ENCODE results near the gene CEP131.

CEP131 gene

DNA sequence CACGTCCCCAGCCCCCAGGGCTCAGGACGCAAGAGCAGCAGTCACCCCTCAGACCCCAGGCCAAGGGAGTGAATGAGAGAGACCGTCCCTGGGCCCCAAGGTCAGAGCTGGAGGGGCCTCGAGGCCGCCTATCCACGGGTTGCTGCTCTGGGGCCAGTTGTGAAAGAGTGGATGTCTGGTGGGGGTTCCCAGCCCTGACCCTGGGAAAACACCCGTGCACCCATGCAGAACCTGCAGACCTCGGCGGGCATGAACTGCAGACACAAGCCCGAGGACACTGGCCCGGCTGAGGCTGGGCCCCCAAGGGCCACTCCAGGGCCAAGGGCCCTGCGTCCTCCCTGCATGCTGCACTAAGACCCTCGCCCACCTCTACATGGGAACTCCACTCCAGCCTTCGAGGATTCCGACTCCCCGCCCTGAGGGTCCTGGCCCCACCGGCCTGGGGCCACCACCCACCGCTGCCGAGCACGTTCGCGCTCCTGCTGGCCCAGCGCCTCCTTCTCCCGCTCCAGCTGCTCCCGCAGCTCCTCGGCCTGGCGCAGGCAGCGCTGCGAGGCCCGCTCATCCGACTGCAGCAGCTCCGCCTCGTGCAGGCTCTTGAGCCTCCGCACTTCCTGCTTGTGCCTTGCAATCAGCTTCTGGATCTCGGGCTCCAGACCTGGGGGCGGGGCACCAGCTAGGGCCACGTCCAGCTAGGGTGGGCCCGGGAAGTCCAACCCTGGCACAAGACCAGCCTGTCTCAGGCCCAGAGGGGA is 29.1 kb downstream of the CEP131 start:
- no peaks in the 10 kb centered on the region for H3K4me1 ChIP-seq (ENCODE audit: control insufficient read depth, low read depth, low read length)
- H3K36me3 ChIP-seq (ENCODE audit: control insufficient read depth, low read depth, low read length), result peaks cover 12% of the 10 kb centered on the region
- H3K9ac ChIP-seq (ENCODE audit: low read length), result no peak overlapping the region
- H3K9me3 ChIP-seq (ENCODE audit: control insufficient read depth, low read depth, low read length), result no peaks in the 10 kb centered on the region
- no peak overlapping the region for H3K4me3 ChIP-seq (ENCODE audit: low read length)
- no peak overlapping the region for H3K27ac ChIP-seq (ENCODE audit: low read length)
- no peaks in the 10 kb centered on the region for H3K27me3 ChIP-seq (ENCODE audit: control insufficient read depth, insufficient read depth, low read length)

DNA sequence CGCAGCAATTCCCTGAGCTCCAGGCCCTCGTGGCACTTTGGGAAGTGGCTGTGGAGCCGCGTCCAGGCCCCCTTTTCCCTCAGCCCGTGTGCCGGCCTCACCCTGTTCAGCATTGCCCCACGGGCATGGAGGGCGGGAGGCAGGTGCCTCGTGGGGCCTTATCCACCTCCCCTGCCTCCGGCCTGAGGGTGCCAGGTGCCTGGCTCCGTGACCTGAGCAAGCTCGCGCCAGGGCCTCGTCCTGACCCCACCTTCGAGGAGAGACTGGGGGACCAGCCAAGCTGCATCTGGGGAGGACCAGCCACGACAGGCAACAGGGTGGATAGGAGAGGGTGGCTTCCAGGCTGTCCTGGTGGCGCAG is 29.7 kb downstream of the CEP131 start:
- no peaks in the 10 kb centered on the region for H3K4me1 ChIP-seq (ENCODE audit: control insufficient read depth, low read depth, low read length)

DNA sequence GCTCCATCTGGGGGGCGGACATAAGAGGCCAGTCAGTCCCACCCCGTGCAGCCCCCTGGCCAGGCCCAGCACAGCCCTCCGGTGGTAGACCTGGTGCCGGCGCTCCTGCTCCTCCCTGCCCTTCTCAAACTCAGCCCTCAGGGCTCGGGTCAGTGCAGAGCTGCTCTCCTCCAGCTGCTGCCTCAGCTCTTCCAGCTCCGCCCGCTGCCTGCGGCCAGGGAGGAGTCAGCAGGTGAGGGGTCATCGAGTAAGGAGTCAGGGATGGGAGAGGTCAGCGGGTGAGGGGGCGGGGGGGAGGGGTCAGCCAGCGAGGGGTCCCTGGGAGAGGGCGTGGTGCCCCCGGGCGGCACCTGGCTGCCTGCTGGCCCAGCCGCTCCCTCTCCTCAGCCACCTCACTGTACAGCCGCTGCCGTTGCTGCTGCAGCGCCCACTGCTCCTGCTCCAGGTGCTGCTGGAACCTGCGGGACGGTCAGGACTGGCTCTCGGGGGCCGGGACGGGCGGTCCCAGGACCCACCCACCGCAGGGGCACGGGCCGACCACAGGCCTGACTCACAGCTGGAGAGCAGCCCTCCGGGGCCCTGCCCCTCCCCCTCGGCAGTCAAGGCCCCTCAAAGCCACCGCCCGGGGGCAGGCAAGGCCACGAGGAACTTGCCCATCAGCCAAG is 30.2 kb downstream of the CEP131 start:
- H3K27ac ChIP-seq (ENCODE audit: low read length), result no peak overlapping the region

More for the DNA sequence above, 29.7 kb downstream of the CEP131 start:
- Histone ChIP-seq H3K9ac (ENCODE audit: low read length) (no peak overlapping the region), H3K27me3 (ENCODE audit: control insufficient read depth, insufficient read depth, low read length) (no peaks in the 10 kb centered on the region), H3K36me3 (ENCODE audit: control insufficient read depth, low read depth, low read length) (peaks cover 9% of the 10 kb centered on the region), H3K27ac (ENCODE audit: low read length) (no peak overlapping the region), H3K9me3 (ENCODE audit: control insufficient read depth, low read depth, low read length) (no peaks in the 10 kb centered on the region), H3K4me3 (ENCODE audit: low read length) (no peak overlapping the region)

DNA sequence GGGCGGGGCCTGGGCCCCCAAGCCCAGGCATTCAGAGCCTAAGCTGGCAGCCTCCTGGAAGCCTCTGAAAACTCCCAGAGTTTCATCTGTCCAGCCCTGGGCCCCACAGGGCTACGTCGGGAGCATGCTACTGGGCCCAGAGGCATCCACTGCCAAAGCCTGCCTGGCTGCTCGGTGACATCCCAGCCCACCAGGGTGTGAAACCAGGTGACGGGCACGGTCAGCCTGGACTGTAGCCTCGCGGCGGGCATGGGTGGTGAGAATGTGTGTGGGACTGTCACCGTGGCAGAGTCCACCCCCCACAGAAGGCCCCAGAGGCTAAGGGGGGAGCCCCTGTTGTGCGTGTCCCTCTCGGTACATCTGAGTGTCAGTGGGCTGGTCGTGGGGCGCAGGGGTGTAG is 31.1 kb downstream of the CEP131 start:
- Histone ChIP-seq H3K9me3 (ENCODE audit: control insufficient read depth, low read depth, low read length) (no peaks in the 10 kb centered on the region), H3K4me3 (ENCODE audit: low read length) (no peak overlapping the region)

More for the DNA sequence above, 30.2 kb downstream of the CEP131 start:
- peaks cover 6% of the 10 kb centered on the region for H3K36me3 ChIP-seq (ENCODE audit: control insufficient read depth, low read depth, low read length)
- no peaks in the 10 kb centered on the region for H3K27me3 ChIP-seq (ENCODE audit: control insufficient read depth, insufficient read depth, low read length)
- no peak overlapping the region for H3K4me3 ChIP-seq (ENCODE audit: low read length)
- no peaks in the 10 kb centered on the region for H3K9me3 ChIP-seq (ENCODE audit: control insufficient read depth, low read depth, low read length)
- no peak overlapping the region for H3K9ac ChIP-seq (ENCODE audit: low read length)
- no peaks in the 10 kb centered on the region for H3K4me1 ChIP-seq (ENCODE audit: control insufficient read depth, low read depth, low read length)

DNA sequence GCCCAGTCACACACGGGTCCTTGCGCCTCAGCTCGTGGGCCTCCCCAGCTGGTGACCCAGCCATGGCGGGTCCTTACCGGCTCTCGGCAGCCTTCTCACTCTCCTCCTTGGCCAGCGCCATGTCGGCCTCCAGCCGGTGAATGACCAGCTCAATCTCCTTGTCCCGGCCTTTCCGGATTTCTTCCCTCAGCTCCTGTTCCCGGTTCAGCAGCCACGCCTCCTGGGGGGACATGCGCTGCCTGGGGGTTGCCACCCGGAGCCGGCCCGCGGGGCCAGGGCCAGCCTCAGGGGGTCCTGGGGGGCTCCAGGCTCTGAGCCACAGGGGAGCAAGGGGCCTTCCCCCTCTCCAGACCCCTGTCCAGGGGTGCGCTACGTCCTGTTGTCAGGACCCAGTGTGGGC is 31.6 kb downstream of the CEP131 start:
- no peak overlapping the region for H3K4me3 ChIP-seq (ENCODE audit: low read length)
- no peaks in the 10 kb centered on the region for H3K9me3 ChIP-seq (ENCODE audit: control insufficient read depth, low read depth, low read length)
- H3K4me1 ChIP-seq (ENCODE audit: control insufficient read depth, low read depth, low read length), result no peaks in the 10 kb centered on the region
- no peak overlapping the region for H3K27ac ChIP-seq (ENCODE audit: low read length)
- H3K36me3 ChIP-seq (ENCODE audit: control insufficient read depth, low read depth, low read length), result peaks cover 6% of the 10 kb centered on the region
- no peak overlapping the region for H3K9ac ChIP-seq (ENCODE audit: low read length)
- H3K27me3 ChIP-seq (ENCODE audit: control insufficient read depth, insufficient read depth, low read length), result no peaks in the 10 kb centered on the region

More for the DNA sequence above, 31.1 kb downstream of the CEP131 start:
- no peaks in the 10 kb centered on the region for H3K4me1 ChIP-seq (ENCODE audit: control insufficient read depth, low read depth, low read length)
- H3K27me3 ChIP-seq (ENCODE audit: control insufficient read depth, insufficient read depth, low read length), result no peaks in the 10 kb centered on the region
- no peak overlapping the region for H3K27ac ChIP-seq (ENCODE audit: low read length)
- H3K9ac ChIP-seq (ENCODE audit: low read length), result no peak overlapping the region
- H3K36me3 ChIP-seq (ENCODE audit: control insufficient read depth, low read depth, low read length), result peaks cover 6% of the 10 kb centered on the region

DNA sequence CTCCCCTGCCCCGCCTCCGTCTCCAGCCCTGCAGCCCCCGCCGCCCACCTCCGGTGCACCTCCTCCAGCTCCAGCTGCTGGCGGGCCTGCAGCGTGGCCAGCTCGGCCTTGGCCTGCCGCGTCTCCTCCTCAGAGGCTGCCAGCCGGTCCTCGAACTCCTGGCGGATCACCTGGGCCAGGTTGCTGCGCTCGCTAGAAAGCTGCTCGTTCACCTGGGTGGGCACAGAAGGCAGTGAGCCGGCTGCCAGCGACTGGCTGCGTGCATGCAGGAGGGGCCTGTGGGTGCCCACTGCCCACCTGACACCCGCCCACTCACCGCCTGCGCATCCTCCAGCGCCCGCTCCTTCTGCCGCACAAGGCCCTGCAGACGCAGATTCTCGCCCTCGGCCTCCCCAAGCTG is 32.2 kb downstream of the CEP131 start:
- Histone ChIP-seq H3K36me3 (ENCODE audit: control insufficient read depth, low read depth, low read length) (peaks cover 4% of the 10 kb centered on the region), H3K4me1 (ENCODE audit: control insufficient read depth, low read depth, low read length) (no peaks in the 10 kb centered on the region), H3K27me3 (ENCODE audit: control insufficient read depth, insufficient read depth, low read length) (no peaks in the 10 kb centered on the region), H3K9ac (ENCODE audit: low read length) (no peak overlapping the region), H3K4me3 (ENCODE audit: low read length) (no peak overlapping the region), H3K27ac (ENCODE audit: low read length) (no peak overlapping the region), H3K9me3 (ENCODE audit: control insufficient read depth, low read depth, low read length) (no peaks in the 10 kb centered on the region)

DNA sequence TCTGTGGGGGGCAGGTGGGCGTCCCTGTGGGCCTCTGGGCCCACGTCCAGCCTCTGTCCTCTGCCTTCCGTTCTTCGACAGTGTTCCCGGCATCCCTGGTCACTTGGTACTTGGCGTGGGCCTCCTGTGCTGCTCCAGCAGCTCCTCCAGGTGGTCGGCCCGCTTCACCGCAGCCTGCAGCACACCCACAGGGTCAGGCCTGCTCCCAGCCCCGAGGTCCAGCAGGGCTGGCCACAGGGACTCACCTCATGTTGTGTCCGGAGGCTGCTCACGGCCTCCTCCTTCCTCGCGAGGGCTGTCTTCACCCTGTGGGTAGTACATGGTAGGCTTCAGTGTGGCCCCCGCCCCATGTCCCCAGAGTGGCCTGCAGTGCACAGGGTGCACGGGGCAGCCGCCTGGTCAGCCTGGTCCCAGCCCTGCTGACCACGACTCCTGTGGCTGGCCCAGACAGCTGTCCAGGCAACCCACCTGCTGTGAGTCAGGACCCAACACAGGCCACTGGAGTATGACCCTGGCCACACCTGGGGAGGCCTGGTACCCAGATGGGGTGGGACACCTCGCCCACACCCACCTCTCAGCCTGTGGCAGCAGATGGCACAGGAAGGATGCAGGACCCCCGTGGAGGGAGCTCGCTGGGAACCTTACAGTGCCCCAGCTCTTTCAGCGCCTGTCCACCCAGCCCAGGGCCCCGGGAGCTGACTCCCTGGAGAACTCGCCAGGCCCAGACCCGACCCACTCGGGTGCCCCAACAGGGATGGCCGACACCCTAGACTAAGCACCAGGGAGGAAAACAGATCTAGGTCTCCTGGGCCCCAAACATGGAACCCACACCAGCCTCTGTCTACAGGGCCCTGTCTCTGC is 32.9 kb downstream of the CEP131 start:
- no peaks in the 10 kb centered on the region for H3K9me3 ChIP-seq (ENCODE audit: control insufficient read depth, low read depth, low read length)
- H3K4me3 ChIP-seq (ENCODE audit: low read length), result no peak overlapping the region
- H3K27me3 ChIP-seq (ENCODE audit: control insufficient read depth, insufficient read depth, low read length), result no peaks in the 10 kb centered on the region
- no peak overlapping the region for H3K9ac ChIP-seq (ENCODE audit: low read length)
- no peaks in the 10 kb centered on the region for H3K4me1 ChIP-seq (ENCODE audit: control insufficient read depth, low read depth, low read length)
- H3K27ac ChIP-seq (ENCODE audit: low read length), result no peak overlapping the region
- peaks cover 3% of the 10 kb centered on the region for H3K36me3 ChIP-seq (ENCODE audit: control insufficient read depth, low read depth, low read length)

DNA sequence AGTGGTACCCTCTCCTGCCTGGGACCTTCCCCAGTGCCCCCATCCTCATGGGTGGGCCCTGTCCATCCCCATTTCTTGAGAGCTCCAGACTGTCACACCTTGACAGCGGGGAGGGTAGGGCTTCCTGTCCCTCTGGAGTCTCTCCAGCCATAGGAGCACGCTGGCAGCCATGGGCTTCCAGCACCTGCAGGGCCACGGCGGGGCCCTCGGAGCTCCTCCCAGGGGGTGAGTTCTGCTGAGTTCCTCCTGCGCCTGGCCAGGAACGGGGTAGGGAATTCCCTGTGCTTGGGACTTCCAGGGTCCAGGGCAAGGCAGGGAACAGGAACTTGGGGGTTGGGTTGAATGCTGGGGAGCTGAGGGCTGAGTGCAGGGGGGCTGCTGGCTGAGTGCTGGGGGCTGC is 33.7 kb downstream of the CEP131 start:
- Histone ChIP-seq H3K4me3 (ENCODE audit: low read length) (no peak overlapping the region), H3K27ac (ENCODE audit: low read length) (no peak overlapping the region), H3K9ac (ENCODE audit: low read length) (no peak overlapping the region), H3K4me1 (ENCODE audit: control insufficient read depth, low read depth, low read length) (no peaks in the 10 kb centered on the region), H3K9me3 (ENCODE audit: control insufficient read depth, low read depth, low read length) (no peaks in the 10 kb centered on the region), H3K36me3 (ENCODE audit: control insufficient read depth, low read depth, low read length) (peaks cover 3% of the 10 kb centered on the region), H3K27me3 (ENCODE audit: control insufficient read depth, insufficient read depth, low read length) (no peaks in the 10 kb centered on the region)

DNA sequence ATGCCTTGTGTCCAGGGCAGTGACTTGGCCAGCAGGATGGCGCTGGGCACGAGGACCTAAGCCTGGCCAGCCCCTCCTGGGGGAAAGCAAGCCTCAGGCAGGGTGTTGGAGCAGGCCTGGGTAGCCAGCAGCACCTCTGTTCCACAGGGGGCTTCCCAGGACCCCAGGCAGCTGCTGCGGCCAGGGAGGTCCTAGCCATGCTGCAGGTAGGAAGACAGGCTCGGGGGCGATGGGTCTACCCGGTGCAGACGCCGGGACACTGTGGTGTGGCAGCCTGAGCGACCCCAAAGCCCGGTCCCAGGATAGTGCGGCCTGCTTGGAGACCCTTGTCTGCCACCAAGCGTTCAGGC is 34.3 kb downstream of the CEP131 start:
- Histone ChIP-seq H3K27ac (ENCODE audit: low read length) (no peak overlapping the region), H3K9me3 (ENCODE audit: control insufficient read depth, low read depth, low read length) (no peaks in the 10 kb centered on the region), H3K9ac (ENCODE audit: low read length) (no peak overlapping the region), H3K27me3 (ENCODE audit: control insufficient read depth, insufficient read depth, low read length) (no peaks in the 10 kb centered on the region), H3K4me3 (ENCODE audit: low read length) (no peak overlapping the region), H3K36me3 (ENCODE audit: control insufficient read depth, low read depth, low read length) (peaks cover 3% of the 10 kb centered on the region), H3K4me1 (ENCODE audit: control insufficient read depth, low read depth, low read length) (no peaks in the 10 kb centered on the region)

DNA sequence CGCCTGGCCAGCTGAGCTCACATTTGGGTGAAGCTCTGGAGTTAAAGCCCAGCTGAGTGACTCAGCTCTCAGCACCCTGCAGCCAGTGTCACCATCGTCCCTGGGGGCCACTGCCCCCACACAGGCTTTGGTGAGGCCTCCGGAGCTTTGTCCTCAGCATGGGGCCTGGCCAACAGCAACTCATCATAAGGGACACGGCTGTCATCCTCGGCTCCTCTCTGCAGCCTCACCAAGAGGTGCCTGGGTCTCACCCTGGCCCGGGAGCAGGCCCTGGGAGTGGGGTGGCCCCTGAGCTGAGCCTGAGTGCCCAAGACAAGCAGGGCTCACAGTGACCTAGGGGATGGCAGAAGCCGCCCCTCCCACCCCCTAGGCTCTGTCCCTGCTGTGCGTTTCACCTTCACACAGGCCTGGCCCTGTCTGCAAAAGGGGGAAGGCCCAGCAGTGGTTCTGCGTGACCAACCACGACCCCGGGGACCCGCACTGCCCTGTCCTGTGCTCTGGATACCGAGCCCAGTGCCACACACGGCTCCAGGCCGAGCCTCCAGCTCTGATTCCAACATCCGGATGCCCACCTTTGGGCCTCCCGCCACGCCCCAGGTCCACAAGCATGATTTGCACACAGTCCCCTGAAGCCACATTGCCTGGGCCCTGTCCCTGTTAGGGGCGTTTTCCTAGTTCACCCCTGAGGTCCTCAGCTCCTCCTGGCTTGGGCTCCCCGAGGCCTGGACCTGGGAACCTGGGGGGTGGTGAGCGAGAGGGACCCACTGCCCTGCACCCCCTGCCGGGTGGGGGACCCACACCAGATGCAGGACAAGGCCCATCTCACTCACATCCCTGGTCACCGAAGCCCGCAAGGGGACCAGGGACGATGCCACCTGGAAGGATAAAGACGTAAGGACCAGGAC is 34.9 kb downstream of the CEP131 start:
- Histone ChIP-seq H3K9ac (ENCODE audit: low read length) (no peak overlapping the region), H3K27ac (ENCODE audit: low read length) (no peak overlapping the region), H3K36me3 (ENCODE audit: control insufficient read depth, low read depth, low read length) (peaks cover 3% of the 10 kb centered on the region), H3K4me3 (ENCODE audit: low read length) (no peak overlapping the region), H3K9me3 (ENCODE audit: control insufficient read depth, low read depth, low read length) (no peaks in the 10 kb centered on the region), H3K27me3 (ENCODE audit: control insufficient read depth, insufficient read depth, low read length) (no peaks in the 10 kb centered on the region), H3K4me1 (ENCODE audit: control insufficient read depth, low read depth, low read length) (no peaks in the 10 kb centered on the region)

DNA sequence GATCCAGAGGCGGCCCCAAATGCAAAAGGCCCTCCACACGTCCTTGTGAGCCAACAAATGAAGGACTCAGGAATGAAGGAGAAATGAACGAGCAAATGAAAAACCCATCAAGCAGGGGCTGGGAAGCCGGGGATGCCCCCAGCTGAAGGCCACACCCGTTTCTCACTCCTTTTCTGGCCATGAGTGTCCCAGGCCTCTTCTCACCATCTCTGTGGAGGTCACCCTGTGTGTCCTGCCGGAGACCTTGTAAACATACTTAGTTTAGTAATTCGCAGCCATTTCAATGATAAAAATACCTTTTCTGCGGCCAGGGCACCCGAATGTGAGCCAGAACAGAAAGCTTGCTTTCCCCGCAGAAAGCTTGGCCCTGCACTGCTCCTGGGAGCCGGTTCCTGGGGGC is 35.6 kb downstream of the CEP131 start:
- H3K9me3 ChIP-seq (ENCODE audit: control insufficient read depth, low read depth, low read length), result no peaks in the 10 kb centered on the region
- no peak overlapping the region for H3K4me3 ChIP-seq (ENCODE audit: low read length)
- no peaks in the 10 kb centered on the region for H3K4me1 ChIP-seq (ENCODE audit: control insufficient read depth, low read depth, low read length)
- H3K9ac ChIP-seq (ENCODE audit: low read length), result no peak overlapping the region
- H3K36me3 ChIP-seq (ENCODE audit: control insufficient read depth, low read depth, low read length), result peaks cover 3% of the 10 kb centered on the region
- no peaks in the 10 kb centered on the region for H3K27me3 ChIP-seq (ENCODE audit: control insufficient read depth, insufficient read depth, low read length)
- H3K27ac ChIP-seq (ENCODE audit: low read length), result no peak overlapping the region
